DND-41 (cell line): ENCODE data around the gene OPCML.

Experiments used
- EZH2 ChIP-seq: IDR thresholded peaks from 3 replicates; pipeline ENCODE4 v1.6.1; 2012; ENCODE audit warnings: borderline replicate concordance, low read depth, mild to moderate bottlenecking, moderate library complexity, low read length, inconsistent platforms; ENCODE audit not compliant: severe bottlenecking
- TF ChIP-seq, protein P1 (sequence below): IDR thresholded peaks from 2 replicates; pipeline ENCODE4 v1.5.1; 2012; ENCODE audit warnings: borderline replicate concordance, low read length, moderate library complexity, mild to moderate bottlenecking; ENCODE audit not compliant: poor library complexity, severe bottlenecking; ENCODE audit errors: extremely low read depth

DNA sequence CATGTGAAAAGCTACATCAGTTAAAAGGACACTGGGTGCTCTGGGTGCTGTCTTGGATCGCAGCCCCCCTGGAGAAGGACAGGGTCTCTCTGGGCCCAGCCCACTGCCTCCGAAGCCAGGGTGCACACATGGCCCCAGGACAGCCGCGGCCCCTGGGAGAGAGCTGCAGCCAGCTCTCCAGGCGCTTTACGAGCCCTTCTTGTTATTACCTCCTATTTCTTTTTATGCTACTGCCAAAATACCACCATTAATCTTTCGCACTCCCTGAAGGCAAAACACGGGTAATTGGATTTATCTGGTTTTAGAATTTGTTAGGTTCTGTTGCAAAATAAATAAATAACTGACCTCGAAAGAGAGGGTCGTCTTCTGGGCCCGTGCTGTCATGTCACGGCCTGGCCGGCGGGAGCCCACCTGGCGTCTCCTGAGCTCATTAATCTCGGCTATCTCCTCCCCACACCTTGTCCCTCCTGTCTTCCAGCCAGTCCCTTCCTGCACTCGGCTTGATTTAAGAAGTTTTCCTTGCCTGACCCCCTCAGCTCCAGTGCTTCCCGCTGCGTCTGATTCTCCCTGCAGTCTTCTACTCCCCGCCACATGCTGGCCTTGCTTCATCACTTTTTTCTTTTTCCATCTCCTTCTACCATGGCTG lies 611.7 kb downstream of the OPCML start:
- TF ChIP-seq, protein P1, sequence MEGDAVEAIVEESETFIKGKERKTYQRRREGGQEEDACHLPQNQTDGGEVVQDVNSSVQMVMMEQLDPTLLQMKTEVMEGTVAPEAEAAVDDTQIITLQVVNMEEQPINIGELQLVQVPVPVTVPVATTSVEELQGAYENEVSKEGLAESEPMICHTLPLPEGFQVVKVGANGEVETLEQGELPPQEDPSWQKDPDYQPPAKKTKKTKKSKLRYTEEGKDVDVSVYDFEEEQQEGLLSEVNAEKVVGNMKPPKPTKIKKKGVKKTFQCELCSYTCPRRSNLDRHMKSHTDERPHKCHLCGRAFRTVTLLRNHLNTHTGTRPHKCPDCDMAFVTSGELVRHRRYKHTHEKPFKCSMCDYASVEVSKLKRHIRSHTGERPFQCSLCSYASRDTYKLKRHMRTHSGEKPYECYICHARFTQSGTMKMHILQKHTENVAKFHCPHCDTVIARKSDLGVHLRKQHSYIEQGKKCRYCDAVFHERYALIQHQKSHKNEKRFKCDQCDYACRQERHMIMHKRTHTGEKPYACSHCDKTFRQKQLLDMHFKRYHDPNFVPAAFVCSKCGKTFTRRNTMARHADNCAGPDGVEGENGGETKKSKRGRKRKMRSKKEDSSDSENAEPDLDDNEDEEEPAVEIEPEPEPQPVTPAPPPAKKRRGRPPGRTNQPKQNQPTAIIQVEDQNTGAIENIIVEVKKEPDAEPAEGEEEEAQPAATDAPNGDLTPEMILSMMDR: no peak
- no peak for TF ChIP-seq EZH2
